Measurements from ENCODE around the gene RBCK1.
"Not testable (repeated sequence)": the region's sequence is repeated elsewhere in the genome, so short reads cannot be mapped to it uniquely, and the experiment has no call there.

RBCK1 gene

GRCh38 chr20:376089-376488 is 32.0 kb upstream of the RBCK1 start:
- no peak for DNase-seq

DNA sequence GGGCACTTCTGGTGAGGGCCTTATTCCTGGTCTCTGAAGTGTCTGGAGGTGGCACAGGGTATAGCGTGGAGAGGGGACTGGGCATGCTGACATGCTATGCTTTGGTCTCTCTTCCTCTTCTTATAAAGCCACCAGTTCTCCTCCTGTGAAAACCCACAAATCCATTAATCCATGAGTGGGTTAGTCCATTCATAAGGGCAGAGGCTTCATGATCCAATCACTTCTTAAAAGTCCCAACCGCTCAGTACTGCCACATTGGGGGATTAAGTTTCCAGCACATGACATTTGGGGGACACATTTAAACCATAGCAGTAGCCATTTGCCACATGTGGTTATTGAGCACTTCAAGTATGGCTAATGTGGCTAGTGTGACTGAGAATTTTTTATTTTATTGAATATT is 31.3 kb upstream of the RBCK1 start:
- DNase-seq = no peak

DNA sequence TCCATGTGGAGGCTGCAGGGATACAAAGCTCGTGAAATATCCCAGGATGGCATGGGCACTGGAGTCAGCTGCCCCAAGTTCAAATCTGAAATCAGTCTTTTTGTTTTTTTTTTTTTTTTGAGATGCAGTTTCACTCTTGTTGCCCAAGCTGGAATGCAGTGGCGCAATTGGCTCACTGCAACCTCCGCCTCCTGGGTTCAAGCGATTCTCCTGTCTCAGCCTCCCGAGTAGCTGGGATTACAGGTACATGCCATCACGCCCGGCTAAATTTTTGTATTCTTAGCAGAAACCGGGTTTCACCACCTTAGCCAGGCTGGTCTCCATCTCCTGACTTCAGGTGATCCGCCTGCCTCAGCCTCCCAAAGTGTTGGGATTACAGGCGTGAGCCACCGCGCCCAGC is 30.5 kb upstream of the RBCK1 start:
- not testable (repeated sequence) for DNase-seq

GRCh38 chr20:378961-379336 is 29.1 kb upstream of the RBCK1 start:
- DNase-seq = no peak

GRCh38 chr20:380763-381580 is 27.1 kb upstream of the RBCK1 start:
- DNase-seq = peak; percentile 66

DNA sequence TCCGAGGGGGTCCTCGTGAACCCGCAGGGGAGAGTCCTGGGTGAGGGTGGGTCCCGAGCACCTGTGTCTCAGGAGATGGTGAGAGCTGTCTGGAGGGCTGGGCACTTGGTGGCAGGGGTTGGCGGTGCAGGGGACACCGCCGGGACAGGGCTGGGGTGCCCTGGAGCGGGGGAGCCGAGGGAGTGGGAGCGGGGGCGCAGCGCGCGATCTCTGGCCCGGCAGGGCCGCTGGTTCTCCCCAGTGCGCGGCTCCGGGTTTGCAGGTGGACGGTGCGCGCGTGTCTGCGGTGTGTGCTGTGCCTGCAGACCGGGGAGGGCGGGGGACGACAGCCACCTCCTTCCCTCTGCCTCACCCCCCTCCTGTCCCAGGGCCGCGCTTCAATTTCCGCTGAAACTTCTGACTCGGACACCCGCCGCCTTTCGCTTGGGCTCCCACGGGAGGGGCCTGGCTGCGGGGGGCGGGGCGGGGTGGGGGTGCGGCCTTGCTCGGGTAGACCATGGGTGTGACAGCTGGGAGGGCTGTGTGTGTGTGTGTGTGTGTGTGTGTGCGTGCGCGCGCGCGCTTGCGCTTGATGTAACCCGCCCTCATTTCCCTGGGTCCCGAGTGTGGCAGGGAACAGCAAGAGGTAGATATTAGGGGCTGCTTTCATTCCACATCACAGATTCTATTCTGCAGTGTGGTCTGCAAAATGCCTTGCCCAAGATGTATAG is 26.4 kb upstream of the RBCK1 start:
- DNase-seq = peak; percentile 77

DNA sequence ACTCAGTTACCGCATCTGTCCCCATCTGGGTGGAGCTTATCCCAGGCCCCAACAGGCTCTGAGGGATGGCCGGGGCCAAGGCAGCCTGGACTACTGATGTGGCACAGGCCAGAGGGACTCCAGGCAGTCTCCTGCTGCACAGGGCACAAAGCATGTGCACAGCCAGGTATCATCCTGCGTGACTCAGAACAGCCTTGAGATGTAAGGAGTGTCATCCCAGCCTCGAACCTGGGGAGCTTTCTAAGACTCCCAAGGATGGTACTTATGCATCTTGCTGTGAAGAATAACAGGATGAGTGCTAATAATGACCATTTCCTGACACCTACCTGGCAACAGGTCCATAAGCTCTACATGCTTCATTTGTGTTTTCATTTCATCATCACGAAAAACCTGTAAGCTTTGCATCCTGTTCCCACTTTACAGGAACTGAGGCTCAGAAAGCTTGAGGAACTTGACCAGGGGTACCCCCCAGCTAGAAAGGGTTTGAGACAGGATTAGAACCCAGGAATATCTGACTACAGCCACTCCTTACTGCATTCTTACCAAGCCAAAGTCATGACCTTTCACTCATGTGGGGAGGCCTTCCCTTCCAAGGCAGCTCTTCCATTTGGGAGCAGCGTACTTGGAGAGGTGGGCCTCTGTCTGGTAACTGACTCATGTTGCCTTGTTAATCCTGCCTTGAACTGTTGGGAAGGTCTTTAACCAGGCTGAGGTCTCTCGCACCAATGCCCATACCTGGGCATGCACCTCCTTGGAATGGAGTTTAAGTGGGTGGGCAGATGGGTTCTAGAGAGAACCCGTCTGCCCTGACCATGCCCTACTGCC is 25.6 kb upstream of the RBCK1 start:
- DNase-seq = no peak

- no peak for DNase-seq
These were observed 24.2 kb upstream of the RBCK1 start for GRCh38 chr20:383889-384288.

- no peak for DNase-seq
These were observed 23.4 kb upstream of the RBCK1 start for GRCh38 chr20:384723-385122.

GRCh38 chr20:385448-385847 is 22.7 kb upstream of the RBCK1 start:
- DNase-seq = no peak

GRCh38 chr20:386634-387033 is 21.5 kb upstream of the RBCK1 start:
- not testable (repeated sequence) for DNase-seq

DNA sequence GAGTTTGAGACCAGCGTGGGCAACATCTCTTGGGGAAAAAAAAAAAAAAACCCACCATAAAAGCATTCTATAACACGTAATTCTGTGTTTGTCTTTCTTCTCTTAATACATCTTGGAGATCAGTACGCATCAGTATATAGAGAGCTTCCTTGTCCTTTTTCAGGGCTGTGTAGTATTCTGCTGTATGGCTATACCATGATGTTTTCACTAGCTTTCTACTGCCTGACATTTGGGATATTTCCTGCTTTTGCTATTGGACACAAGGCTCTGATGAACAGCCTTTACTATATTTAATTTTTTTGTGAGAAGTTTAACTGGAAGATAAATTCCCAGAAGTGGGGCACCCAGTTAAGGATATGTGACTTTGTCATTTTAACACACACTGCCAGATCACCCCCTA is 20.6 kb upstream of the RBCK1 start:
- no peak for DNase-seq

DNA sequence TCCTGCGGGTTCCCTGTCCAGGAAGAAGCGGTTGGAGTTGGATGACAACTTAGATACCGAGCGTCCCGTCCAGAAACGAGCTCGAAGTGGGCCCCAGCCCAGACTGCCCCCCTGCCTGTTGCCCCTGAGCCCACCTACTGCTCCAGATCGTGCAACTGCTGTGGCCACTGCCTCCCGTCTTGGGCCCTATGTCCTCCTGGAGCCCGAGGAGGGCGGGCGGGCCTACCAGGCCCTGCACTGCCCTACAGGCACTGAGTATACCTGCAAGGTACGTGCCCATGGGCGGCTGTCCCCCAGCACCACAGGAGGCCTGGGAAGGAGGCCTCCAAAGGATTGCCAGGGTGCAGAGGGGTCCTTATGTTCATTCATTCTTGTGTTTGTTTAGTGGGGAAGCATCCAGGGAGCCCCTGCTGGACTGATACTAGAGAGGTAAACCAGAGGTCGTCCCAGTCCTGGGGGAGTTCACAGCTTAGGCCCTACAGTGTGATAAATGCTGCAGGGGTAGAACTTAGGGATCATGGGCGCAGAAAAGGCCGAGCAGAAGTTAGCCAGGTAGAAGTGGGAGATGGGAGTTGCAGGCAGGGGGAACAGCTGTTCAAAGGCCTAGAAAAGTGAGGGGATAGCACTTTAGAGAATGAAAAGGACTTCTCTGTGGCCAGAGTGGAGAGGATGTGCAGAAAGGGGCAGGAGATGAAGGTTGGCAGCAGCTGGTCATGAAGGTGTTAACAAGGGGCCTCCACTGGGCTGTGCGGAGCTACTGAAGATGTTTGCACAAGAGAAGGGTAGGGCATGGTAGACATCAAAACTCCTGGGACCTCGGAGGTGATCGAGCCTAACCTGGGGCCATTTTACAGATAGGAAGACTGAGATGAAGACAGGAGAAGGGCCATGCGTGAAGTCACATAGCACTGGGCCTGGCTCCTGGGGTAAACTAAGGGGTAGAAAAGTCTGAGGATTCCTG is 19.8 kb upstream of the RBCK1 start:
- DNase-seq = no peak

GRCh38 chr20:389220-389619 is 18.9 kb upstream of the RBCK1 start:
- no peak for DNase-seq

- DNase-seq = no peak
These were observed 16.9 kb upstream of the RBCK1 start for GRCh38 chr20:391041-391711.

DNA sequence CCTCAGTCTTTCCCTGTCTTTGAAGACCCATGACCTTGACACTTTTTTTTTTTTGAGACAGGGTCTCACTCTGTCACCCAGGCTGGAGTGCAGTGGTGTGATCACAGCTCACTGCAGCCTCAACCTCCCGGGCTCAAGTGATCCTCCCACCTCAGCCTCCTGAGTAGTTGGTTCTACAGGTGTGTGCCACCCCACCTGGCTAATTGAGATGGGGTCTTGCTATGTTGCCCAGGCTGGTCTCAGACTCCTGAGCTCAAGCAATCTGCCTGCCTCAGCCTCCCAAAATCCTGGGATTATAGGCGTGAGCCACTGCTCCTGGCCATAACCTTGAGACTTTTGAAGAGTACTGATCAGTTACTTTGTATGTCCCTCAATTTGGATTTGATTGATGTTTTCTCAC is 14.8 kb upstream of the RBCK1 start:
- DNase-seq = not testable (repeated sequence)

GRCh38 chr20:396252-396618 is 11.9 kb upstream of the RBCK1 start:
- DNase-seq = no peak

- DNase-seq = no peak
These were observed 11.3 kb upstream of the RBCK1 start for GRCh38 chr20:396619-397431.

DNA sequence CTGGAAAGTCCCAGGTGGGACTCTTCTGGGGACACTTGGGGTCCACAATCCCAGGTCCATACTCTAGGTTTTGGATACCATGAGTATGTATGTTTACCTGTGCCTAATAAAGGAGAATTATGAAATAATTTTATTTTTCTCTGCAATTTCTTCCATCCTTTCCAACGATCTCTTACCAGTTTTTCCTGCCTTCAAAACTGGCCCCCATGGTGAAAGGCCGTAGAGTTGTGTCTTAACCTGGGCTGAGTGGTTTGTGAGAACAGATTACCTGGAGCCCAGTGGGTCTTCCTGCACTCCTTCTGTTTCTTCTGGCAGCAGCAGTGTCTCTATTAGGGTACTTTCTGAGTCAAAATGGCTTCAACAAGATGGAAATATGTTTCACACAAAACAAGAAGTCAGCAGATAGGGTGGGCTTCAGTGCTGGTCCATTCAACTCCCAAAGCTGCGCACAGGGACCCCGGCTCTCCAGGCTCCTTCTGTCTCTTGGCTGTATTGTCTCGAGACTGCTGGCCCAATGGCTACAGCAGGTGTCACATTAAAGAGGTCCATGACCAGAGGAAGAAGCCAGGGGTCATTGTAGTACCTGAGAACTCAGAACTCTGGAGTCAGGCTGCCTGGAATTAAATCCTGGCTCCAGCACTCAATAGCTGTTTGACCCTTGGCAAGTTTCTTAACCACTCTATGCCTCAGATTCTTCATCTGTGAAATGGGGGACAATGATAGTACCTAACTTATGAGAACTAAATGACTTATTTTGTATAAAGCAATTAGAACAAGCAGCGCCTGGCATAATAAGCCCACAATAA is 10.5 kb upstream of the RBCK1 start:
- DNase-seq = no peak

DNA sequence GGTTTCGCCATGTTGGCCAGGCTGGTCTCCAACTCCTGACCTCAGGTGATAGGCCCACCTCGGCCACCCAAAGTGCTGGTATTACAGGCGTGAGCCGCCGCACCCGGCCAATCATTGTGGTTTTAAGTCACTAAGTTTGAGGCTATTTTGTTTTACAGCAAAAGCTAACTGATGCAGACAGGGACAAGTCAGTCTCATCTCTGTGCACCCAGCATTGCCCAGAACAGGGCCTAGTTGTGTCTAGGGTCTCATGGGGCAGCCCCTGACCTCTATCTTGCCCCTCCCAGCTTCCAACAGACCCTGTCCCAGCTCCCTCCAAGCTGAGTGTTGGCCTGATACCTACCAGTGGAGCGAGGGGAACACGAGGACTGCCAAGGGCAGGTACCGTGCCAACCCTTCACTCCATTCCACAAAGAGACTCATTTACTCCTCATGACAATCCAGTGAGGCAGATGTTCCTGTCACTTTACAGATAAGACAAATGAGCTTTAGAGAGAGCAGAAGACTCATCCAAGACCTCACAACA is 8.9 kb upstream of the RBCK1 start:
- no peak for DNase-seq
